ENCODE results near the gene GLOD5.

The GLOD5 gene

DNA sequence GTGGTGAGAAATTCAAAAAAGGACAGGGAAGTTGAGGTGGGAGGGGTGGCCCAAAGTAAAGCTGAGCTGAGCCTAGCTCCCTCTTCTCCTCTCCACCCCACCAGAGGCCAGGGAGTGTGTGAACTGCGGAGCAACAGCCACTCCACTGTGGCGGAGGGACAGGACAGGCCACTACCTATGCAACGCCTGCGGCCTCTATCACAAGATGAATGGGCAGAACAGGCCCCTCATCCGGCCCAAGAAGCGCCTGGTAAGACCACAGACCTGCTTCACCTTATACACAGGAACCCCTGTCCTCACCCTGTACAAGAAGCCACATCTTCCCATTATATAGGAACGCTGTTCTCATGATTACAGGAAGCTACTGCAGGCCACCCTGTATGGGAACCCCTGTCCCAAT is 30.7 kb downstream of the GLOD5 start:
- DNase-seq (ENCODE audit: low spot score) = no peak
- no peak overlapping the region for H3K4me3 ChIP-seq
- TF ChIP-seq, protein P1, sequence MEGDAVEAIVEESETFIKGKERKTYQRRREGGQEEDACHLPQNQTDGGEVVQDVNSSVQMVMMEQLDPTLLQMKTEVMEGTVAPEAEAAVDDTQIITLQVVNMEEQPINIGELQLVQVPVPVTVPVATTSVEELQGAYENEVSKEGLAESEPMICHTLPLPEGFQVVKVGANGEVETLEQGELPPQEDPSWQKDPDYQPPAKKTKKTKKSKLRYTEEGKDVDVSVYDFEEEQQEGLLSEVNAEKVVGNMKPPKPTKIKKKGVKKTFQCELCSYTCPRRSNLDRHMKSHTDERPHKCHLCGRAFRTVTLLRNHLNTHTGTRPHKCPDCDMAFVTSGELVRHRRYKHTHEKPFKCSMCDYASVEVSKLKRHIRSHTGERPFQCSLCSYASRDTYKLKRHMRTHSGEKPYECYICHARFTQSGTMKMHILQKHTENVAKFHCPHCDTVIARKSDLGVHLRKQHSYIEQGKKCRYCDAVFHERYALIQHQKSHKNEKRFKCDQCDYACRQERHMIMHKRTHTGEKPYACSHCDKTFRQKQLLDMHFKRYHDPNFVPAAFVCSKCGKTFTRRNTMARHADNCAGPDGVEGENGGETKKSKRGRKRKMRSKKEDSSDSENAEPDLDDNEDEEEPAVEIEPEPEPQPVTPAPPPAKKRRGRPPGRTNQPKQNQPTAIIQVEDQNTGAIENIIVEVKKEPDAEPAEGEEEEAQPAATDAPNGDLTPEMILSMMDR (IDR thresholded peaks at IDR 0.05) = no peak
- H3K27ac ChIP-seq = no peak overlapping the region

DNA sequence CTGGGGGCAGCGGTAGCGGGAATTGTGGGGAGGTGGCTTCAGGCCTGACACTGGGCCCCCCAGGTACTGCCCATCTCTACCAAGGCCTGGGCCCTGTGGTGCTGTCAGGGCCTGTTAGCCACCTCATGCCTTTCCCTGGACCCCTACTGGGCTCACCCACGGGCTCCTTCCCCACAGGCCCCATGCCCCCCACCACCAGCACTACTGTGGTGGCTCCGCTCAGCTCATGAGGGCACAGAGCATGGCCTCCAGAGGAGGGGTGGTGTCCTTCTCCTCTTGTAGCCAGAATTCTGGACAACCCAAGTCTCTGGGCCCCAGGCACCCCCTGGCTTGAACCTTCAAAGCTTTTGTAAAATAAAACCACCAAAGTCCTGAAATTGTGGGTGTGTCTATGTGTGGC is 32.4 kb downstream of the GLOD5 start:
- no peak for DNase-seq (ENCODE audit: low spot score)
- TF ChIP-seq, protein P1 (IDR thresholded peaks at IDR 0.05) = no peak
- H3K27ac ChIP-seq = no peak overlapping the region
- no peak overlapping the region for H3K4me3 ChIP-seq

DNA sequence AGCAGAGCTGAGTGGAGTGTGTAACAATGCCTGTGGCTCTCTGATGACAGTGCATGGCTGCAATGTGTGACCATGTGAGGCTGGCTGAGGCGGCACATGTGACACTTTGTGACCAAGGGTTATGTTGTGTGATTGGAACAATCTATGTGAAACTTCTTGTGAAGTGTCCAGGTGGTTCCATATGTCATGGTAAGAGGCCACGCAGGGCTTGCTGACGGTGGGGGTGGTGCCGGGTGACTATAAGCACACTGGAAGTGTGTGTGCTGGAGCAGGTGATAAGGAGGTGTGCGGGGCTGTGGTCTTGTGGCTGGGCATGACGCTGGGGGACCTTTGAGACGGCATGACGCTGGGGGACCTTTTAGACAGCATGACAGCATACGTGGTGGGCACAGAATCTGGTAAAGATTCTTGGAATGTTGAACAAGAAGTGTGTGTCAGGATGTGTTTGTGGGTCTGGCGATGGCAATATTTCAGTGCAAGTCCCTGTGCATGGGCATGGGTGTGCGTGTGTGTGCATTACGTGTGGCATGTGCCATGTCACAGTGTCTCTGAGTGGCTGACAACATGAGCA is 32.9 kb downstream of the GLOD5 start:
- DNase-seq (ENCODE audit: low spot score) = no peak
- TF ChIP-seq, protein P1 (IDR thresholded peaks at IDR 0.05) = no peak

DNA sequence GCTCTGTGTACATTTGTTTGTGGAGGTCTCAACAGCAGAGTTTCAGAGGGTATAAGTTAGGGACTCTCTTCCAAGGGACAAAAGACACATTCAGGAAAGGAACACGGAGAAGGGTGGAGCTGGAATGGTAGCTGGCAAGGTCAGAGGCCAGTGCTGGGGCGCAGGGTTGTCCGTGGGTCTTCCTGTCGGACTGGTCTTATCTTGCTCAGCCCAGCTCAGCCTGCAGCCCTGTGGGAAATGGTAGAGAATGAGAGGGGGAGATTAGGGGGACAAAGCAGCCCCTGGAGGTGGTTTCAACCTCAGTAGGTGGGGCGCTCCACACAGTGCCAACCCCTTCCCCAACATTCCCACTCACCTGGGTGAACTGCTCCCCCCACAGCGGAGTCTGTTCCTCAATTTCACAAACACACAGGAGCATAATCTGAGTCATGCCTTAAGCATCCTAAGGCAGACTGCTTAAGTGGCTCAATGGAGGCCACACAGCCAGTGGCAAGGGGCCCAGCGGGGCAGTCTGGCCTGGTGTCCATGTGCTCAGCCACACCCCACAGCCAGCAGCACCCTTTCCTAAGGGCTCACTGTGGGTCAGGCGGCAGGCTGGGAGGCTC is 33.5 kb downstream of the GLOD5 start:
- TF ChIP-seq, protein P1 (IDR thresholded peaks at IDR 0.05) = no peak
- Histone ChIP-seq H3K27ac (no peak overlapping the region), H3K4me3 (no peak overlapping the region)
- no peak for DNase-seq (ENCODE audit: low spot score)

More for the DNA sequence above, 32.9 kb downstream of the GLOD5 start:
- Histone ChIP-seq H3K27ac (no peak overlapping the region), H3K4me3 (no peak overlapping the region)

DNA sequence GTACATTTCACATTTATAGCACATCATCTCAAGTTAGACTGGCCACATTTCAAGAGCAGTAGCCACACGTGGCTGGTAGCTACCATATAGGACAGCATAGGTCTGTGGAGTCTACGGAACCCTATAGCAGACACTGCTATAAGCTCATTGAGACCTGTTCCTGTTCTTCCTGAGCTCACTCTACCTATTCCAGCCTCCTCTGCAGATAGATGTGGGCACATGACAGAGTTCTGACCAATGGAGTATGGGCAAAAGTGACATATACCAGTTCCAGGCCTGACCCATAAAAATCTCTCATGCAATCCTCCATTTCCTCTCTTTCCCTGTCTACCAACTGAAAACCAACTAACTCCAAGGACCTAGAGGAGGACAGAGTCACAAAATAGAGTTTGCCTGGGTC is 36.8 kb downstream of the GLOD5 start:
- TF ChIP-seq, protein P1 (IDR thresholded peaks at IDR 0.05) = no peak
- Histone ChIP-seq H3K4me3 (no peak overlapping the region), H3K27ac (no peak overlapping the region)
- no peak for DNase-seq (ENCODE audit: low spot score)

DNA sequence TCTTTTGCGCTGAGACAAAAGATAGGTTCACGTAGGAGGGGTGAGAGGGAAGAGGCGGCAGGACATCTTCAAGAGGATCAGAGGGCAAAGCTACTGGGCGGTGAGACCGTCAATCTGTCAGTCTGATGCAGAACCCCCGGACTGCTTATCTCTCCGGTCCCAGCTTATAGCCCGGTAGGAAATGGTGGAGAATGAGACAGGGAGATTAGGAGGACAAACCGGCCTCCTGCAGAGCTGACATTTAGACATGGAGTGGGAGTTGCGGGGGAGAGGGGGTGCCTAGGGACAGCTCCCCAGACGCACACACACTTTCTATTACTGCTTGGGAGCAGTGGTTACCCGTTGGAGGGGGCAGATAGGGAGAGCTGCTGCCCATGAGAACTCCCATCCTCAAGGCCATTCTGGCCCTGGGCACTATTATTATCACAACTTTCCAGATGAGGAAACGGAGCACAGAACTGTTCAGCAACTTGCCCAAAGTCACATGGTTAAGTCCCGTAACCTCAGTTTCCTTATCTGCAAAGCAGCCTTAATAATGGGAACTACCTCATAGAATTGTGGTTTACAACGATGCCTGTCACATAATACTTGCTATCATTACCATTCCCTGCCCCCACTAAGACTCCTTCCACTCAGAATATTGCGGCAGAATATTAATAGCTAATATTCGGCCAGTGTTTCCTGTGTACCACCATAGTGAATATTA is 39.2 kb downstream of the GLOD5 start:
- TF ChIP-seq, protein P1 (IDR thresholded peaks at IDR 0.05) = no peak
- no peak for DNase-seq (ENCODE audit: low spot score)
- H3K4me3 ChIP-seq = peak overlapping the region; percentile 74
- H3K27ac ChIP-seq = peak overlapping the region; percentile 77 to 92

Measured in coronary artery (tissue), 2 donors.